Measurements from ENCODE around the gene RAD51. TPM values are rescaled to one million over a fixed set of nuclear protein-coding genes. Genes with fewer than 3 reads are reported as not detected.
A peak's percentile ranks its signal among the peaks of the same experiment; 100 is the strongest.
"Not testable (repeated sequence)": the region's sequence is repeated elsewhere in the genome, so short reads cannot be mapped to it uniquely, and the experiment has no call there.

Gene RAD51
- 4.8 and 10.7 TPM in 2 replicates for total RNA-seq

DNA sequence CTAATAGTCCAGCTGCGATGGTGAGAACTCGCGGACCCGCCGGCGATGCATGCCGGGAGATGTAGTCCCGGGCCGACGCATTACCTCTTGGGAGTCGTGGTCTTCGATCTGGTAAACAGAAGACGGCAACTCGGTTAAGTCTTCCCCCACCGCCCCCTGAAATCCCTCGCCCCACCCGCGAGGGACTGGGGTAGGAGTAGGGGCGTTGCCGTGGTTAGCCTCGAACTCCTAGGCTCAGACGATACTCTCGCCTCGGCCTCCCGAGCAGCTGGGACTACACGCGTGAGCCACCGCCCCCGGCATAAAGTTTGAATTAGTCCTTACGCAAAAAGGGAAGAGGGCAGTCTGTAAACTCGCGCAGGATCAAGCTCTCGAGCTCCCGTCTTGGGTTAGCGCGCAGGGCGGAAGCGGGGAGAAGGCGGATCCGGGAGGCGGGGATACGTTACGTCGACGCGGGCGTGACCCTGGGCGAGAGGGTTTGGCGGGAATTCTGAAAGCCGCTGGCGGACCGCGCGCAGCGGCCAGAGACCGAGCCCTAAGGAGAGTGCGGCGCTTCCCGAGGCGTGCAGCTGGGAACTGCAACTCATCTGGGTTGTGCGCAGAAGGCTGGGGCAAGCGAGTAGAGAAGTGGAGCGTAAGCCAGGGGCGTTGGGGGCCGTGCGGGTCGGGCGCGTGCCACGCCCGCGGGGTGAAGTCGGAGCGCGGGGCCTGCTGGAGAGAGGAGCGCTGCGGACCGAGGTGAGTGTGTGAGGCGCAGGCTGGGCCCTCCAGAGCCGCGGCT, at the start of gene RAD51:
Gene RAD51, plus strand, starts transcription at position 487 of the 781 bp plus-strand sequence. CDS start 3,585 bp downstream, outside the sequence.
- DNase-seq = peak; percentile 97

DNA sequence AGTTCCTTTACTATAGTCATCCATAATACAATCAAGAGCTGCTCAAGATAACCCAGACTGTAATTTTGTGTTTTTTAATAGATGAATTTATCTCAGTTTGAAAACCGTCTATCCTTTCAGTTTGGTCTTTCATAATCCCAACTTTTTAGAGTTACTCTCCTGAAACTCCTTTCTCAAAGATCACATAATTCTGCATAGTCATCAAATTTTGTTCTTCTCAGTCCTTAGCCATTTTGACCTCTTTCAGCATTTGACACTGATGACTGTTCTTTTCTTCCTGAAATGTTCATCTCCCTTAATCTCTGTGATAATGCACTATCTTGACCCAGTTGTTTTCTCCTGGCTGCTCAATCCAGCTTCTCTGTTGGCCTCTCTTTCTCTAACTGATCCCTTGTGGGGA, 47.5 kb upstream of the RAD51 start:
- DNase-seq = no peak

- no peak for DNase-seq
These were observed 44.5 kb upstream of the RAD51 start for GRCh38 chr15:40650479-40650878.

GRCh38 chr15:40660686-40661085, 34.3 kb upstream of the RAD51 start:
- DNase-seq = no peak

- DNase-seq = no peak
These were observed 30.1 kb upstream of the RAD51 start for GRCh38 chr15:40664909-40665308.

DNA sequence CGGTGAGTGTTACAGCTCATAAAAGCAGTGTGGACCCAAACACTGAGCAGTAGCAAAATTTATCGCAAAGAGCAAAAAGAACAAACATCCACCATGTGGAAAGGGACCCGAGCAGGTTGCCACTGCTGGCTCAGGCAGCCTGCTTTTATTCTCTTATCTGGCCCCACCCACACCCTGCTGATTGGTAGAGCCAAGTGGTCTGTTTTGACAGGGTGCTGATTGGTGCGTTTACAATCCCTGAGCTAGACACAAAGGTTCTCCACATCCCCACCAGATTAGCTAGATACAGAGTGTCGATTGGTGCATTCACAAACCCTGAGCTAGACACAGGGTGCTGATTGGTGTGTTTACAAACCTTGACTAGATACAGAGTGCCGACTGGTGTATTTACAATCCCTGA, 18.7 kb upstream of the RAD51 start:
- DNase-seq = not testable (repeated sequence)

DNA sequence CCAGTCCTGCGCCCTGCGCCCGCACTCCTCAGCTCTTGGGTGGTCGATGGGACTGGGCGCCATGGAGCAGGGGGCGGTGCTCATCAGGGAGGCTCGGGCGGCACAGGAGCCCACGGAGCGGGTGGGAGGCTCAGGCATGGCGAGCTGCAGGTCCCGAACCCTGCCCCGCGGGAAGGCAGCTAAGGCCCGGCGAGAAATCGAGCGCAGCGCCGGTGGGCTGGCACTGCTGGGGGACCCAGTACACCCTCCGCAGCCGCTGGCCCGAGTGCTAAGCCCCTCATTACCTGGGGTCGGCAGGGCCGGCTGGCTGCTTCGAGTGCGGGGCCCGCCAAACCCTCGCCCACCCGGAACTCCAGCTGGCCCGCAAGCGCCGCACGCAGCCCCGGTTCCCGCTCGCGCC, 18.1 kb upstream of the RAD51 start:
- DNase-seq = not testable (repeated sequence)

GRCh38 chr15:40680151-40680550, 14.8 kb upstream of the RAD51 start:
- no peak for DNase-seq

DNA sequence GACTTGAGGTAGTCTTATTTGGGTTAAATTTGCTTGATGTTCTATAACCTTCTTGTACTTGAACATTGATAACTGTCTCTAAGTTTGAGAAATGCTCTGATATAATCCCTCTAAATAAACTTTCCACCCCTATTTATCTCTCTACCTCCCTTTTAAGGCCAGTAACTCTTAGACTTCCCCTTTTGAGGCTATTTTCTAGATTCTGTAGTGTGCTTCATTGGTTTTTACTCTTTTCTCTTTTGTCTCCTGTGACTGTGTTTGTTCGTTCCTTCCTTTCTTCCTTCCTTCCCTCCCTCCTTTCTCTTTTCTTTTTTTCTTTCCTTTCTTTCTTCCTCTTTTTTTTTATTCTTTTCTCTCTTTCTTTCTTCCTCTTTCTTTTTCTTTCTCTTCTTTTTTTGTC, 14.0 kb upstream of the RAD51 start:
- DNase-seq = not testable (repeated sequence)

DNA sequence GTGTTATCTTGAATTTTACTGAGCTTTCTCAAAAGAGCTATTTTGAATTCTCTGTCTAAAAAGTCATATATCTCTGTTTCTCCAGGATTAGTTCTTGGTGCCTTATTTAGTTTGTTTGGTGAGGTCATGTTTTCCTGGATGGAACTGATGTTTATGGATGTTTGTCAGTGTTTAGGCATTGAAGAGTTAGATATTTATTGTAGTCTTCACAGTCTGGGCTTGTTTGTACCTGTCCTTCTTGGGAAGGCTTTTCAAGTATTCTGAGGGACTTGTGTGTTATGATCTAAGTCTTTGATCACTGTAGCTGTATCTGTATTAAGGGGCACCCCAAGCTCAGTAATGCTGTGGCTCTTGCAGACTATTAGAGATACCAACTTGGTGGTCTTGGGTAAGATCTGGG, 10.6 kb upstream of the RAD51 start:
- DNase-seq = no peak

- no peak for DNase-seq
These were observed 9.6 kb upstream of the RAD51 start for GRCh38 chr15:40685376-40685775.

DNA sequence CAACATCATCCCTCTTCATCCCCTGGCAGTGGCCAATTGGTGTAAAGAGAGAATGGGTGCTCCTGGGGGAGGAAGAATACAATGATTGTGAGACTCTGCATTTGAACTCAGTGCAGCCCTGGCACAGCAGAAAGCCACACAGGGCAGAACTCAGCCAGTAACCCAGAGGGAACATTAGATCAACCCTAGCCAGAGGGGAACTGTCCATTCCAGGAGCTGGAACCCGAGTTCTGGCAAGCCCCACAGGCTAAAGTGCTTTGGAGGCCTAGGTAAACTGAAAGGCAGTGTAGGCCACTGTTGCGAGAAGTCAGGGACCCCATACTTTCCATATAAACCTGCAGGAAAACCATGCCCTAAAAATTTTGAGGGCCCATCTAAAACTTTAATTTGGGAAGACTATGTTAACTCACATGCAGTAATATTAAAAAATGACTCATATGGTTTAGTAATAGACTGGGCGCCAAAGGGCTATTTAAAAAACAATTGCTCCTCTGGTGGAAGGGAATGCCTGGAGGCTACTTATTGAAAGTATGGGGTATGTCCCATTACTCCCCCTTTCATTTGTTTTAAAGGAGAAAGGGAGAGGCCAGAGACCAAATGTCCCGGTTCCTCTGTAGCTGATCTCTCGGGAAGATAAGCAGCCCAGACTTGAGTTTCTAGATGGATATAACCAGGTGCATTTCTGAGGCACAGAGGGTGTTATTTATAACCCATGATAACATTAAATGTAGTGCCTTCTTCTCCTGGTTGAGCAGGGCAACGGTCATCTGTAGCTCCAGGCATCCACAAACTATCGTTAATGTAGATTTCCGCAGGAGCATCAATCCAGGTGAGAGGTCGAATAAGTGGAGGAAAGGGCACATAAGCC, 5.8 kb upstream of the RAD51 start:
- DNase-seq = no peak

DNA sequence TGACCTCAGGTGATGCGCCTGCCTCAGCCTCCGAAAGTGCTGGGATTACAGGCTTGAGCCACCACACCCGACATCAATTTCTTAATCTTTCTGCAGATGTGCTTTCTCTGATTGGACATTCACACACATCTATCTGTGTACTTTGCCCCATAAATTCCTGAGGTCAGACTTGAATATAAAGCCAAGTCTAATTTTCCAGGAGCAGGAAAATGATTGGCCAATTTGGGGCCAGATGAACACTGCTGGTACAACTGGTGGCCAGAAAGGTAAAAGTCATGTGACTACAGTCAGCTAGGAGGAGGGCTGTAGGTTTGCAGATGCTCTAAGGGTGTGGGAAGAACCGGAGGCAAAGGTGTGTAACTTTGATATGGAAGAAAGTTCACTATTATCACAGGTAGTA, 3.2 kb upstream of the RAD51 start:
- no peak for DNase-seq

GRCh38 chr15:40693904-40694687, 878 bp upstream of the RAD51 start:
- DNase-seq = no peak

GRCh38 chr15:40695469-40695890, 506 bp downstream of the RAD51 start:
- DNase-seq = peak; percentile 42

GRCh38 chr15:40696228-40696627, 1.3 kb downstream of the RAD51 start:
- no peak for DNase-seq

DNA sequence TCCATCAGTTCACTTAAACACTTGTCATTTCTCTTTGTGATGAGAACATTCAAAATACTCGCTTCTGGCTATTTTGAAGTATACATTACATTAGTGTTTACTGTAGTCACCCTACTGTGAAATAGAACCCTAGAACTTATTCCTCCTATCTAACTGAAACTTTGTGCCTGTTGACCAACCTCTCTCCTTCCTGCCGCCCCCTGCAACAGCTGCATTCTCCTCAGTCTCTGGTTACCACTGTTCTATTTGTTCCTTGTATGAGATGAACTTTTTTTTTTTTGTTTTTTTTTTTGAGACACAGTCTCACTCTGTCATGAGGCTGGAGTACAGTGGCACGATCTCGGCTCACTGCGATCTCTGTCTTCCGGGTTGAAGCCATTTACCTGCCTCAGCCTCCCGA, 2.9 kb downstream of the RAD51 start:
- no peak for DNase-seq

DNA sequence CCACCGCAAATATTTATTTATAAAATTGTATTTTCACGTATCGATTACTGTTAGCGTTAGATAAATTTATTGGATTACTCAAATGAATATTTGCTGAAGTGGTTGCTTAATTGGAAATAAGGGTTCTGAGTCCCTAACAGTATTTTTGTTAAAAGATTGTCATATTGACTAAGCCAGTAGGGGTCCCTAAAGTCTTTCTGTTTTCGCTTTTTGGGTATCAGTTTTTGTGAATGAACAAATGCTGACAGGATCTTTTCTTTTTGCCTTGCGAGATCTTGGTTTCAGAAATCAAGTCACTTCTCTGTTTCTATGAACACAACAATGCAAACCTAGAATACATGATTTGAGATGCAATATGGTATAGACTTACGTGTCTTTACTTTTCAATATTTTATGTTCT, 7.1 kb downstream of the RAD51 start:
- DNase-seq = peak; percentile 62

DNA sequence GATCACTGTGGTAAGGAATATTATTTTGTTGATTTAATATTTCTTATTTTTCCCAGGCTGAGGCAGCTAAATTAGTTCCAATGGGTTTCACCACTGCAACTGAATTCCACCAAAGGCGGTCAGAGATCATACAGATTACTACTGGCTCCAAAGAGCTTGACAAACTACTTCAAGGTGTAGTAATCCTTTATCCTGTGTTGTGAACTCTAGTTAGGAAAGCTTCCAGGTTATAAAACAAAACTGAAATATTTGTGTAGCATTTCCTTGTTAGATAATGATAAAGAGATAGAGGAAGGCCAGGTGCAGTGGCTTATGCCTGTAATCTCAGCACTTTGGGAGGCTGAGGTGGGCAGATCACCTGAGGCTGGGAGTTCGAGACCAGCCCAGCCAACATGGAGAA, 11.1 kb downstream of the RAD51 start:
- DNase-seq = no peak

GRCh38 chr15:40714144-40714543, 19.2 kb downstream of the RAD51 start:
- no peak for DNase-seq

GRCh38 chr15:40716165-40716564, 21.2 kb downstream of the RAD51 start:
- no peak for DNase-seq

- DNase-seq = peak; percentile 80
These were observed 26.7 kb downstream of the RAD51 start for GRCh38 chr15:40721701-40722100.

DNA sequence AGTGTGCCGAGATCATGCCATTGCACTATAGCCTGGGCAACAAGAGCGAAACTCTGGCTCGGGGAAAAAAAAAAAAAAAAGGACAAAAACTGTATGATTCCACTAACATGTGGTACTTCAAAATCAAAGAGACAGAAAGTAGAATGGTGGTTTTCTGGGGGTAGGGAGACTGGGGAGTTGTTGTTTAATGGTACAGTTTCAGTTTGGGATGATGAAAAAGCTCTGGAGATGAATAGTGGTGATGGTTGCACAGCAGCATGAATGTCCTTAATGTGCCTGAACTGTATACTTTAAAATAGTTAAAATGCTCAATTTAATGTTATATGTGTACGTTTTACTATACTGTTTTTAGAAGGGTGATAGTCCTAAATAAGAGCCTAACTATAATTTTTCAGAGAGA, 27.4 kb downstream of the RAD51 start:
- DNase-seq = no peak

All from dermis blood vessel endothelial cell (primary cell).